GM12878 (cell line): ENCODE data around the gene KCNK7. TPM values are rescaled to one million over a fixed set of nuclear protein-coding genes. Genes with fewer than 3 reads are reported as not detected.

Experiments used
- ATF7 ChIP-seq: fragments of 450-650 bp; IDR thresholded peaks from 2 replicates; pipeline ENCODE4 v1.6.1; 2016; ENCODE audit warnings: low read depth, mild to moderate bottlenecking
- BMI1 ChIP-seq: fragments of 450-650 bp; IDR thresholded peaks from 2 replicates; pipeline ENCODE4 v1.6.1; 2016; ENCODE audit warnings: mild to moderate bottlenecking, moderate library complexity, borderline replicate concordance
- CEBPB ChIP-seq, 2 experiments: fragments of 150-350 bp in 1 of 2; IDR thresholded peaks; 2 replicates each; pipeline ENCODE4 v1.6.1; 2012 to 2014; ENCODE audit warnings: low read depth in 2 of 2, low read length in 2 of 2, borderline replicate concordance in 1 of 2, inconsistent platforms in 1 of 2
- CHD1 ChIP-seq: IDR thresholded peaks from 2 replicates; pipeline ENCODE4 v1.6.1; 2012; ENCODE audit warnings: low read depth, low read length, improper control_type of control experiment
- CHD4 ChIP-seq: fragments of 200-600 bp; sonication (generic); IDR thresholded peaks from 2 replicates; pipeline ENCODE4 v1.6.1; 2016; ENCODE audit warnings: mild to moderate bottlenecking
- DPF2 ChIP-seq: fragments of 450-650 bp; IDR thresholded peaks from 2 replicates; pipeline ENCODE4 v1.6.1; 2017; ENCODE audit warnings: mild to moderate bottlenecking
- ESRRA ChIP-seq: IDR thresholded peaks from 2 replicates; pipeline ENCODE4 v1.6.1; 2012; ENCODE audit warnings: mild to moderate bottlenecking, low read length, improper control_type of control experiment
- FOXM1 ChIP-seq: IDR thresholded peaks from 2 replicates; pipeline ENCODE4 v1.6.1; 2012; ENCODE audit warnings: low read depth, mild to moderate bottlenecking, inconsistent platforms, low read length, moderate library complexity
- GABPA ChIP-seq: IDR thresholded peaks from 2 replicates; pipeline ENCODE4 v1.6.1; 2014; ENCODE audit warnings: antibody characterized with exemption, low read depth, mild to moderate bottlenecking, inconsistent platforms
- HDAC2 ChIP-seq: fragments of 200-600 bp; sonication (generic); IDR thresholded peaks from 2 replicates; pipeline ENCODE4 v1.6.1; 2017
- IKZF1 ChIP-seq: fragments of 450-650 bp; conservative IDR thresholded peaks from 2 replicates; pipeline ENCODE4 v1.6.1; 2017; ENCODE audit warnings: antibody characterized with exemption, mild to moderate bottlenecking
- MXI1 ChIP-seq: fragments of 150-350 bp; IDR thresholded peaks from 2 replicates; pipeline ENCODE4 v1.6.1; 2011; ENCODE audit warnings: low read depth, mild to moderate bottlenecking, inconsistent platforms, low read length, improper control_type of control experiment
- PBX3 ChIP-seq: IDR thresholded peaks from 2 replicates; pipeline ENCODE4 v1.6.1; 2011; ENCODE audit warnings: mild to moderate bottlenecking, low read depth, low read length, moderate library complexity; ENCODE audit not compliant: insufficient replicate concordance
- POLR2AphosphoS5 ChIP-seq: IDR thresholded peaks from 2 replicates; pipeline ENCODE4 v1.6.1; 2011; ENCODE audit warnings: mild to moderate bottlenecking, low read length, inconsistent platforms
- RUNX3 ChIP-seq: IDR thresholded peaks from 2 replicates; pipeline ENCODE4 v1.6.1; 2012; ENCODE audit warnings: low read length, inconsistent platforms
- TCF3 ChIP-seq: IDR thresholded peaks from 2 replicates; pipeline ENCODE4 v1.6.1; 2012; ENCODE audit warnings: low read depth, mild to moderate bottlenecking, low read length, borderline replicate concordance; ENCODE audit not compliant: insufficient read depth
- ZBTB33 ChIP-seq: fragments of 450-650 bp; IDR thresholded peaks from 2 replicates; pipeline ENCODE4 v1.6.1; 2017; ENCODE audit warnings: mild to moderate bottlenecking
- polyA plus RNA-seq, 11 experiments: library from polyadenylated mRNA; depleted of rRNA in 4 of 11; unstranded in 6 of 11; stranded (reverse) in 5 of 11; fragments of >200 nt; fragmentation: Nextera tagmentation in 4 of 11; fragmentation: Illumina TruSeq in 1 of 11; extraction: Ambion mirVana in 4 of 11; extraction: Trizol in 1 of 11; gene quantifications; 1 replicate in 1 of 11; 2 replicates in 10 of 11; pipeline versions ENCODE4 v1.2.1 to v1.2.3, GENCODE V29; 2011 to 2016; ENCODE audit warnings: inconsistent platforms in 2 of 11, missing spikeins in 2 of 11, low read depth in 1 of 11
- total RNA-seq, 4 experiments: library from RNA; depleted of rRNA in 3 of 4; stranded (reverse); fragments of >200 nt in 3 of 4; fragmentation: Illumina TruSeq in 1 of 4; extraction: Trizol in 1 of 4; gene quantifications; 2 replicates each; pipeline versions ENCODE4 v1.2.1 to v1.2.3, GENCODE V29; 2013 to 2021
- TF ChIP-seq, protein P1 (sequence below): fragments of 450-650 bp; IDR thresholded peaks from 2 replicates; pipeline ENCODE4 v1.6.1; 2017; ENCODE audit warnings: antibody characterized with exemption, mild to moderate bottlenecking, moderate library complexity
- TF ChIP-seq, protein P2 (sequence below): IDR thresholded peaks from 2 replicates; pipeline ENCODE4 v1.6.1; 2012; ENCODE audit warnings: low read length, inconsistent platforms
- TF ChIP-seq, protein P3 (sequence below): IDR thresholded peaks from 2 replicates; pipeline ENCODE4 v1.6.1; 2011; ENCODE audit warnings: low read depth, low read length, improper control_type of control experiment, borderline replicate concordance
- TF ChIP-seq, protein P4 (sequence below): IDR thresholded peaks from 2 replicates; pipeline ENCODE4 v1.6.1; 2012; ENCODE audit warnings: low read depth, low read length, improper control_type of control experiment

Gene KCNK7
- total and polyA plus RNA-seq, 10 of the 15 experiments (the other 5 are each of a cell fraction or from before 2014, with no cell fraction given), result 0.11 to 0.54 (median 0.23) TPM; not detected in 7

DNA sequence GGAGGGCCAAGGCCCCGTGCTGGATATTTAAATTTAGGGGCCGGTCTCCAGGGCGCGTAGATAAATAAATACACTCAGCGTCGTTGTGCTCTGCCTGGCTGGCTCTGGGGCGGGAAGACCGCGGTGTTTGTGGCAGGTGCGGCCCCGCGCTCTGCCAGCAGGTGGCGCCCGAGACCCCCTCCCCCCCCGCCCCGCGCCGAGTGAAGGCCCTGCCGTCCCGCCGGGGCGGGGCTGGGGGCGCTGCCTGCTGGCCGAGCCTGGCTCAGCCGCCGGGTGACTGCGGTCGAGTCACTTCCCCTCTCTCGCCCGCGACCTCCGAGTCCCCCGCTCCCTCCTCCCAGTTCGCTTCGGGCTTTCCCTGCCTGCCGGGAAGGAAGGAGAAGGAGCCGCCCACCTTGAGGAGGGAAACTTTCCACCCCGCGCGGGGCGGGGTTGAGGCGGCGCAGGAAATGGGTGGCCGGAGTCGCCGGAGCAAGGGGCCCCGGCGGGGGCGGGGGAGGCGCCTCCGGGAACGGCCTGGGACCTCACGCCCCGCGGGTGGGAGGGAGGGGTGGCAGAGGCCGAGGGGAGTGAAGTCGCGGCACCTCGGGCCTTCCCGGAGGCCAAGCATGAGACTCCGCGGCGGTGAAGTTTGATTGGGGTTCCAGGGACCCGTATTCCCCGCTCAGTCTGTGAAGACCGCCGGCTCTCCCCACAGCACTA, 21.3 kb downstream of the KCNK7 start (continued):
- TF ChIP-seq ZBTB33, result no peak
- TF ChIP-seq GABPA, result no peak
- no peak for TF ChIP-seq CHD1
- peak; percentile 100 for TF ChIP-seq IKZF1
- no peak for TF ChIP-seq HDAC2
- TF ChIP-seq, protein P1, sequence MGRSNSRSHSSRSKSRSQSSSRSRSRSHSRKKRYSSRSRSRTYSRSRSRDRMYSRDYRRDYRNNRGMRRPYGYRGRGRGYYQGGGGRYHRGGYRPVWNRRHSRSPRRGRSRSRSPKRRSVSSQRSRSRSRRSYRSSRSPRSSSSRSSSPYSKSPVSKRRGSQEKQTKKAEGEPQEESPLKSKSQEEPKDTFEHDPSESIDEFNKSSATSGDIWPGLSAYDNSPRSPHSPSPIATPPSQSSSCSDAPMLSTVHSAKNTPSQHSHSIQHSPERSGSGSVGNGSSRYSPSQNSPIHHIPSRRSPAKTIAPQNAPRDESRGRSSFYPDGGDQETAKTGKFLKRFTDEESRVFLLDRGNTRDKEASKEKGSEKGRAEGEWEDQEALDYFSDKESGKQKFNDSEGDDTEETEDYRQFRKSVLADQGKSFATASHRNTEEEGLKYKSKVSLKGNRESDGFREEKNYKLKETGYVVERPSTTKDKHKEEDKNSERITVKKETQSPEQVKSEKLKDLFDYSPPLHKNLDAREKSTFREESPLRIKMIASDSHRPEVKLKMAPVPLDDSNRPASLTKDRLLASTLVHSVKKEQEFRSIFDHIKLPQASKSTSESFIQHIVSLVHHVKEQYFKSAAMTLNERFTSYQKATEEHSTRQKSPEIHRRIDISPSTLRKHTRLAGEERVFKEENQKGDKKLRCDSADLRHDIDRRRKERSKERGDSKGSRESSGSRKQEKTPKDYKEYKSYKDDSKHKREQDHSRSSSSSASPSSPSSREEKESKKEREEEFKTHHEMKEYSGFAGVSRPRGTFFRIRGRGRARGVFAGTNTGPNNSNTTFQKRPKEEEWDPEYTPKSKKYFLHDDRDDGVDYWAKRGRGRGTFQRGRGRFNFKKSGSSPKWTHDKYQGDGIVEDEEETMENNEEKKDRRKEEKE, result no peak
- TF ChIP-seq RUNX3, result no peak
- no peak for TF ChIP-seq CEBPB (IDR thresholded peaks at IDR 0.05; ENCODE audit: borderline replicate concordance in 1 of 2, low read depth in 2 of 2, low read length in 2 of 2)
- no peak for TF ChIP-seq BMI1
- no peak for TF ChIP-seq FOXM1
- TF ChIP-seq PBX3, result no peak
- no peak for TF ChIP-seq POLR2AphosphoS5
- no peak for TF ChIP-seq CHD4
- TF ChIP-seq DPF2, result peak; percentile 86
- TF ChIP-seq MXI1, result no peak
- TF ChIP-seq, protein P2, sequence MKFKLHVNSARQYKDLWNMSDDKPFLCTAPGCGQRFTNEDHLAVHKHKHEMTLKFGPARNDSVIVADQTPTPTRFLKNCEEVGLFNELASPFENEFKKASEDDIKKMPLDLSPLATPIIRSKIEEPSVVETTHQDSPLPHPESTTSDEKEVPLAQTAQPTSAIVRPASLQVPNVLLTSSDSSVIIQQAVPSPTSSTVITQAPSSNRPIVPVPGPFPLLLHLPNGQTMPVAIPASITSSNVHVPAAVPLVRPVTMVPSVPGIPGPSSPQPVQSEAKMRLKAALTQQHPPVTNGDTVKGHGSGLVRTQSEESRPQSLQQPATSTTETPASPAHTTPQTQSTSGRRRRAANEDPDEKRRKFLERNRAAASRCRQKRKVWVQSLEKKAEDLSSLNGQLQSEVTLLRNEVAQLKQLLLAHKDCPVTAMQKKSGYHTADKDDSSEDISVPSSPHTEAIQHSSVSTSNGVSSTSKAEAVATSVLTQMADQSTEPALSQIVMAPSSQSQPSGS, result no peak
- TF ChIP-seq, protein P3, sequence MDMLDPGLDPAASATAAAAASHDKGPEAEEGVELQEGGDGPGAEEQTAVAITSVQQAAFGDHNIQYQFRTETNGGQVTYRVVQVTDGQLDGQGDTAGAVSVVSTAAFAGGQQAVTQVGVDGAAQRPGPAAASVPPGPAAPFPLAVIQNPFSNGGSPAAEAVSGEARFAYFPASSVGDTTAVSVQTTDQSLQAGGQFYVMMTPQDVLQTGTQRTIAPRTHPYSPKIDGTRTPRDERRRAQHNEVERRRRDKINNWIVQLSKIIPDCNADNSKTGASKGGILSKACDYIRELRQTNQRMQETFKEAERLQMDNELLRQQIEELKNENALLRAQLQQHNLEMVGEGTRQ, result no peak
- TF ChIP-seq ESRRA, result no peak
- TF ChIP-seq TCF3, result peak; percentile 63; the same call in 1 of the 2 replicates
- TF ChIP-seq, protein P4, sequence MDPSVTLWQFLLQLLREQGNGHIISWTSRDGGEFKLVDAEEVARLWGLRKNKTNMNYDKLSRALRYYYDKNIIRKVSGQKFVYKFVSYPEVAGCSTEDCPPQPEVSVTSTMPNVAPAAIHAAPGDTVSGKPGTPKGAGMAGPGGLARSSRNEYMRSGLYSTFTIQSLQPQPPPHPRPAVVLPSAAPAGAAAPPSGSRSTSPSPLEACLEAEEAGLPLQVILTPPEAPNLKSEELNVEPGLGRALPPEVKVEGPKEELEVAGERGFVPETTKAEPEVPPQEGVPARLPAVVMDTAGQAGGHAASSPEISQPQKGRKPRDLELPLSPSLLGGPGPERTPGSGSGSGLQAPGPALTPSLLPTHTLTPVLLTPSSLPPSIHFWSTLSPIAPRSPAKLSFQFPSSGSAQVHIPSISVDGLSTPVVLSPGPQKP, result no peak
- TF ChIP-seq ATF7, result 0 out of 2 replicates have a peak, but pooled peaks have one; percentile 13
